HEK293 (cell line): ENCODE data around the gene MRPL11.
A peak's percentile ranks its signal among the peaks of the same experiment; 100 is the strongest.

ENCODE experiments used
- CTCF ChIP-seq: fragments of 450-650 bp; formaldehyde crosslinking; IDR thresholded peaks from 2 replicates; pipeline ENCODE4 v1.5.1; 2016; ENCODE audit warnings: missing biosample characterization, missing genetic modification characterization
- TCF7L2 ChIP-seq: IDR thresholded peaks from 2 replicates; pipeline ENCODE4 v1.6.1; 2011; ENCODE audit warnings: low read depth, mild to moderate bottlenecking, inconsistent platforms, low read length, moderate library complexity, borderline replicate concordance
- ZBTB20 ChIP-seq: fragments of 450-650 bp; formaldehyde crosslinking; IDR thresholded peaks from 2 replicates; pipeline ENCODE4 v1.5.1; 2016; ENCODE audit warnings: missing biosample characterization, missing genetic modification characterization
- ZBTB21 ChIP-seq: fragments of 450-650 bp; formaldehyde crosslinking; IDR thresholded peaks from 2 replicates; pipeline ENCODE4 v1.5.1; 2017; ENCODE audit warnings: missing biosample characterization, missing genetic modification characterization
- ZFHX2 ChIP-seq: fragments of 450-650 bp; formaldehyde crosslinking; conservative IDR thresholded peaks from 2 replicates; pipeline ENCODE4 v1.5.1; 2016; ENCODE audit warnings: missing biosample characterization, missing genetic modification characterization
- ZNF292 ChIP-seq: fragments of 450-650 bp; formaldehyde crosslinking; IDR thresholded peaks from 2 replicates; pipeline ENCODE4 v1.5.1; 2016; ENCODE audit warnings: low read depth, missing biosample characterization, missing genetic modification characterization, borderline replicate concordance
- ZNF398 ChIP-seq: fragments of 450-650 bp; formaldehyde crosslinking; IDR thresholded peaks from 2 replicates; pipeline ENCODE4 v1.5.1; 2017; ENCODE audit warnings: missing biosample characterization, missing genetic modification characterization
- ZNF449 ChIP-seq: fragments of 450-650 bp; formaldehyde crosslinking; IDR thresholded peaks from 2 replicates; pipeline ENCODE4 v1.5.1; 2017; ENCODE audit warnings: missing biosample characterization, mild to moderate bottlenecking, missing genetic modification characterization, moderate library complexity
- ZNF514 ChIP-seq: fragments of 450-650 bp; formaldehyde crosslinking; IDR thresholded peaks from 2 replicates; pipeline ENCODE4 v1.5.1; 2016; ENCODE audit warnings: missing biosample characterization, missing genetic modification characterization
- ZNF629 ChIP-seq: fragments of 450-650 bp; formaldehyde crosslinking; IDR thresholded peaks from 2 replicates; pipeline ENCODE4 v1.5.1; 2017; ENCODE audit warnings: missing biosample characterization, missing genetic modification characterization

- TF ChIP-seq ZFHX2 (tag by site-specific recombination) (peak; percentile 79), ZNF514 (tag by site-specific recombination) (no peak), ZNF449 (tag by site-specific recombination) (no peak), ZNF398 (tag by site-specific recombination) (no peak), CTCF (tag by site-specific recombination) (no peak), ZNF292 (tag by site-specific recombination) (no peak), TCF7L2 (no peak), ZBTB21 (no peak), ZNF629 (no peak), ZBTB20 (tag by site-specific recombination) (peak; percentile 76; the same call in 1 of the 2 replicates)
Observed at GRCh38 chr11:66466225-66467033, 27.8 kb upstream of the MRPL11 start, which contains the start of gene PELI3.
